ENCODE data around the gene CA10.

Gene CA10

GRCh38 chr17:52084176-52084575 lies 74.3 kb downstream of the CA10 start:
- Histone ChIP-seq H3K4me3 (ENCODE audit: low read length) (no peak overlapping the region), H3K4me1 (ENCODE audit: control insufficient read depth, insufficient read depth, low read length) (no peaks in the 10 kb centered on the region), H3K36me3 (ENCODE audit: control insufficient read depth, insufficient read depth, low read length) (no peaks in the 10 kb centered on the region), H3K27me3 (ENCODE audit: control insufficient read depth, insufficient read depth, low read length) (no peaks in the 10 kb centered on the region), H3K9ac (ENCODE audit: low read length) (no peak overlapping the region), H3K9me3 (ENCODE audit: control insufficient read depth, low read length) (no peaks in the 10 kb centered on the region)

- Histone ChIP-seq H3K4me1 (ENCODE audit: control insufficient read depth, insufficient read depth, low read length) (no peaks in the 10 kb centered on the region), H3K27me3 (ENCODE audit: control insufficient read depth, insufficient read depth, low read length) (no peaks in the 10 kb centered on the region), H3K9me3 (ENCODE audit: control insufficient read depth, low read length) (no peaks in the 10 kb centered on the region), H3K36me3 (ENCODE audit: control insufficient read depth, insufficient read depth, low read length) (no peaks in the 10 kb centered on the region), H3K4me3 (ENCODE audit: low read length) (no peak overlapping the region), H3K9ac (ENCODE audit: low read length) (no peak overlapping the region)
Observed at GRCh38 chr17:52079496-52079895, 79.0 kb downstream of the CA10 start.

- no peaks in the 10 kb centered on the region for H3K4me1 ChIP-seq (ENCODE audit: control insufficient read depth, insufficient read depth, low read length)
- no peaks in the 10 kb centered on the region for H3K27me3 ChIP-seq (ENCODE audit: control insufficient read depth, insufficient read depth, low read length)
- no peaks in the 10 kb centered on the region for H3K36me3 ChIP-seq (ENCODE audit: control insufficient read depth, insufficient read depth, low read length)
- H3K9me3 ChIP-seq (ENCODE audit: control insufficient read depth, low read length) = no peaks in the 10 kb centered on the region
- no peak overlapping the region for H3K9ac ChIP-seq (ENCODE audit: low read length)
- H3K4me3 ChIP-seq (ENCODE audit: low read length) = no peak overlapping the region
Observed at GRCh38 chr17:52071712-52072111, 86.8 kb downstream of the CA10 start.

GRCh38 chr17:52064791-52065211 lies 93.7 kb downstream of the CA10 start:
- Histone ChIP-seq H3K9ac (ENCODE audit: low read length) (no peak overlapping the region), H3K4me1 (ENCODE audit: control insufficient read depth, insufficient read depth, low read length) (no peaks in the 10 kb centered on the region), H3K36me3 (ENCODE audit: control insufficient read depth, insufficient read depth, low read length) (no peaks in the 10 kb centered on the region), H3K4me3 (ENCODE audit: low read length) (no peak overlapping the region), H3K9me3 (ENCODE audit: control insufficient read depth, low read length) (no peaks in the 10 kb centered on the region), H3K27me3 (ENCODE audit: control insufficient read depth, insufficient read depth, low read length) (no peaks in the 10 kb centered on the region)

GRCh38 chr17:52049496-52049895 lies 109.0 kb downstream of the CA10 start:
- no peak overlapping the region for H3K9ac ChIP-seq (ENCODE audit: low read length)
- no peaks in the 10 kb centered on the region for H3K27me3 ChIP-seq (ENCODE audit: control insufficient read depth, insufficient read depth, low read length)

GRCh38 chr17:52049051-52049450 lies 109.5 kb downstream of the CA10 start:
- no peak overlapping the region for H3K9ac ChIP-seq (ENCODE audit: low read length)
- no peaks in the 10 kb centered on the region for H3K9me3 ChIP-seq (ENCODE audit: control insufficient read depth, low read length)
- H3K36me3 ChIP-seq (ENCODE audit: control insufficient read depth, insufficient read depth, low read length) = no peaks in the 10 kb centered on the region
- H3K4me3 ChIP-seq (ENCODE audit: low read length) = no peak overlapping the region
- H3K27me3 ChIP-seq (ENCODE audit: control insufficient read depth, insufficient read depth, low read length) = no peaks in the 10 kb centered on the region
- H3K4me1 ChIP-seq (ENCODE audit: control insufficient read depth, insufficient read depth, low read length) = no peaks in the 10 kb centered on the region

More at GRCh38 chr17:52049496-52049895, 109.0 kb downstream of the CA10 start:
- H3K36me3 ChIP-seq (ENCODE audit: control insufficient read depth, insufficient read depth, low read length) = no peaks in the 10 kb centered on the region
- H3K4me1 ChIP-seq (ENCODE audit: control insufficient read depth, insufficient read depth, low read length) = no peaks in the 10 kb centered on the region
- H3K4me3 ChIP-seq (ENCODE audit: low read length) = no peak overlapping the region
- no peaks in the 10 kb centered on the region for H3K9me3 ChIP-seq (ENCODE audit: control insufficient read depth, low read length)

- no peak overlapping the region for H3K9ac ChIP-seq (ENCODE audit: low read length)
- H3K36me3 ChIP-seq (ENCODE audit: control insufficient read depth, insufficient read depth, low read length) = no peaks in the 10 kb centered on the region
- H3K9me3 ChIP-seq (ENCODE audit: control insufficient read depth, low read length) = no peaks in the 10 kb centered on the region
- no peaks in the 10 kb centered on the region for H3K4me1 ChIP-seq (ENCODE audit: control insufficient read depth, insufficient read depth, low read length)
- H3K4me3 ChIP-seq (ENCODE audit: low read length) = no peak overlapping the region
- no peaks in the 10 kb centered on the region for H3K27me3 ChIP-seq (ENCODE audit: control insufficient read depth, insufficient read depth, low read length)
Observed at GRCh38 chr17:52048137-52048898, 110.2 kb downstream of the CA10 start.

- Histone ChIP-seq H3K4me3 (ENCODE audit: low read length) (no peak overlapping the region), H3K9ac (ENCODE audit: low read length) (no peak overlapping the region), H3K36me3 (ENCODE audit: control insufficient read depth, insufficient read depth, low read length) (no peaks in the 10 kb centered on the region), H3K4me1 (ENCODE audit: control insufficient read depth, insufficient read depth, low read length) (no peaks in the 10 kb centered on the region), H3K9me3 (ENCODE audit: control insufficient read depth, low read length) (no peaks in the 10 kb centered on the region), H3K27me3 (ENCODE audit: control insufficient read depth, insufficient read depth, low read length) (no peaks in the 10 kb centered on the region)
Observed at GRCh38 chr17:52047086-52047485, 111.4 kb downstream of the CA10 start.

- Histone ChIP-seq H3K4me1 (ENCODE audit: control insufficient read depth, insufficient read depth, low read length) (no peaks in the 10 kb centered on the region), H3K4me3 (ENCODE audit: low read length) (no peak overlapping the region), H3K9me3 (ENCODE audit: control insufficient read depth, low read length) (no peaks in the 10 kb centered on the region), H3K27me3 (ENCODE audit: control insufficient read depth, insufficient read depth, low read length) (no peaks in the 10 kb centered on the region), H3K9ac (ENCODE audit: low read length) (no peak overlapping the region), H3K36me3 (ENCODE audit: control insufficient read depth, insufficient read depth, low read length) (no peaks in the 10 kb centered on the region)
Observed at GRCh38 chr17:52041123-52041617, 117.3 kb downstream of the CA10 start.

GRCh38 chr17:52036416-52036815 lies 122.1 kb downstream of the CA10 start:
- Histone ChIP-seq H3K9ac (ENCODE audit: low read length) (no peak overlapping the region), H3K27me3 (ENCODE audit: control insufficient read depth, insufficient read depth, low read length) (no peaks in the 10 kb centered on the region), H3K4me1 (ENCODE audit: control insufficient read depth, insufficient read depth, low read length) (no peaks in the 10 kb centered on the region), H3K9me3 (ENCODE audit: control insufficient read depth, low read length) (no peaks in the 10 kb centered on the region), H3K4me3 (ENCODE audit: low read length) (no peak overlapping the region), H3K36me3 (ENCODE audit: control insufficient read depth, insufficient read depth, low read length) (no peaks in the 10 kb centered on the region)

GRCh38 chr17:52035336-52035915 lies 123.1 kb downstream of the CA10 start:
- Histone ChIP-seq H3K27me3 (ENCODE audit: control insufficient read depth, insufficient read depth, low read length) (no peaks in the 10 kb centered on the region), H3K9ac (ENCODE audit: low read length) (no peak overlapping the region), H3K9me3 (ENCODE audit: control insufficient read depth, low read length) (no peaks in the 10 kb centered on the region), H3K4me1 (ENCODE audit: control insufficient read depth, insufficient read depth, low read length) (no peaks in the 10 kb centered on the region), H3K36me3 (ENCODE audit: control insufficient read depth, insufficient read depth, low read length) (no peaks in the 10 kb centered on the region), H3K4me3 (ENCODE audit: low read length) (no peak overlapping the region)

- Histone ChIP-seq H3K9ac (ENCODE audit: low read length) (no peak overlapping the region), H3K4me1 (ENCODE audit: control insufficient read depth, insufficient read depth, low read length) (no peaks in the 10 kb centered on the region), H3K9me3 (ENCODE audit: control insufficient read depth, low read length) (no peaks in the 10 kb centered on the region), H3K36me3 (ENCODE audit: control insufficient read depth, insufficient read depth, low read length) (no peaks in the 10 kb centered on the region), H3K27me3 (ENCODE audit: control insufficient read depth, insufficient read depth, low read length) (no peaks in the 10 kb centered on the region), H3K4me3 (ENCODE audit: low read length) (no peak overlapping the region)
Observed at GRCh38 chr17:52032454-52032853, 126.1 kb downstream of the CA10 start.

All from mucosa of stomach (tissue), 1 donor.